BJ (cell line): Measurements from ENCODE around the gene MFAP1. TPM values are rescaled to one million over a fixed set of nuclear protein-coding genes. Genes with fewer than 3 reads are reported as not detected.

Experiments used
- CTCF ChIA-PET: fragments of 350-600 bp; formaldehyde crosslinking; extraction: SDS; loops from one replicate; lab custom pipeline; 2021; ENCODE audit warnings: antibody characterized with exemption, inconsistent platforms; lab: Yijun Ruan, JAX
- POLR2A ChIA-PET: fragments of 300-600 bp; sonication (Branson Sonifier 250); formaldehyde crosslinking; extraction: SDS; loops from one replicate; lab custom pipeline; 2021; ENCODE audit warnings: antibody characterized with exemption; lab: Charles Lee
- DNase-seq: peaks from one replicate; pipeline ENCODE4 v3.0.0-alpha.2; 2011; ENCODE audit warnings: low read depth
- H3K27me3 ChIP-seq: 2 replicates; pipeline ENCODE4 v1.6.0; 2011; ENCODE audit warnings: low read length; ENCODE audit not compliant: control insufficient read depth, insufficient read depth
- H3K36me3 ChIP-seq: 2 replicates; pipeline ENCODE4 v1.5.1; 2011; ENCODE audit warnings: low read length; ENCODE audit not compliant: control insufficient read depth, insufficient read depth
- H3K4me3 ChIP-seq: 2 replicates; pipeline ENCODE4 v1.5.1; 2011; ENCODE audit warnings: low read depth, mild to moderate bottlenecking, control low read depth, low read length
- CTCF ChIP-seq: IDR thresholded peaks from 2 replicates; pipeline ENCODE4 v1.5.1; 2011; ENCODE audit warnings: low read depth, mild to moderate bottlenecking, control low read depth, inconsistent platforms, low read length, moderate library complexity; ENCODE audit not compliant: insufficient read depth
- polyA plus RNA-seq: library from polyadenylated mRNA; depleted of rRNA; stranded (reverse); fragments of >200 nt; gene quantifications from 2 replicates; pipeline ENCODE4 v1.2.3, GENCODE V29; 2011

MFAP1 gene
- polyA plus RNA-seq, 1 experiment, result 13.1 TPM

GRCh38 chr15:43774062-43774461 lies 50.4 kb downstream of the MFAP1 start:
- H3K36me3 ChIP-seq, result peaks cover 8% of the 10 kb centered on the region
- ChIA-PET POLR2A (no interaction called here), CTCF (no interaction called here)
- no peak for TF ChIP-seq CTCF
- H3K4me3 ChIP-seq, result no peak overlapping the region
- no peak for DNase-seq
- H3K27me3 ChIP-seq, result no peaks in the 10 kb centered on the region

DNA sequence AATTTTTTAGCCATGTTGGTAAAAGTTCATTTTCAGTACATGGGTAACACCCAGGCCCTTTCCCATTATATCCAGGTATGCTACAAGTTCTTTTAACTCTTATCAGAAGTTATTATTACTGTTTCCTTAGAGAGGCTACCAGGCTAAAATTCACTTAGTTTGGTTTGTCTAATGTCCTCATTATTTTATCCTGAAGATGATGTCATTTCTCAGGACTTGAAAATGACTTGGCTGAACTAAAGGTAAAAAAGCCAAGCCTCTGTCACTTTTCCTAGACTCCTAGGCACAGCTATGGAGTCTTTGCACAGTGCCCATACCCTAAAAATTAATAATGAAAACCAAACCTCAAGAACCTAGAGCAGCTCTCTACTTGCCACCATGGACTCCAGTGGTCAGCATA lies 51.9 kb downstream of the MFAP1 start:
- ChIA-PET CTCF (no interaction called here), POLR2A (no interaction called here)
- peaks cover 10% of the 10 kb centered on the region for H3K36me3 ChIP-seq
- TF ChIP-seq CTCF, result no peak
- H3K27me3 ChIP-seq, result no peaks in the 10 kb centered on the region
- no peak overlapping the region for H3K4me3 ChIP-seq
- DNase-seq, result no peak

DNA sequence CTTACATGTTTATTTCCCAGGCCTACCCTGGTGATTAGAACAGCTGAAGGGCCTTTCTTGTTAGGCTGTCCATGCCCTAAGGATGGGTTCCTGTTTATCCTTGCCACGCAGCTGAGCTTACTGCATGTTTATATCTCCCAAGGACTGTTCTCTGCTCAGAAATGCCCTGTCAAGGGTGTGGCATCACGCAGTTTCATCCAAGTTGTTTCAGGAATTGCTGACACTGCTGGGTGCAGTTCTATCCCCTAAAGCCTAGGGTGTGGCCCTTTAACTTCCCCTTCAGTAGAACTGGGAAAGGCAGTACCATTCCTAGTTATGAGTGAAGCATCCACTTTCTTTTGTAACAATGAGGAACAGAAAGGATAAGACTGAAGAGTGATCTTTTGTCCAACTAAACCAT lies 52.7 kb downstream of the MFAP1 start:
- Histone ChIP-seq H3K36me3 (peaks cover 12% of the 10 kb centered on the region), H3K27me3 (no peaks in the 10 kb centered on the region), H3K4me3 (no peak overlapping the region)
- no peak for DNase-seq
- TF ChIP-seq CTCF, result no peak
- CTCF ChIA-PET, result interaction anchor here (0.6 to 1.6 kb wide), 3 partner anchors 15 to 253 kb away, joined by 3 to 5 read pairs (median 3); partner anchors contain the start of genes HYPK and SERINC4
- POLR2A ChIA-PET, result interaction anchor here (0.6 kb wide), 2 partner anchors 22 to 316 kb away, joined by 4 to 12 read pairs; no protein-coding TSS in a partner anchor

GRCh38 chr15:43769584-43770228 lies 54.8 kb downstream of the MFAP1 start:
- H3K27me3 ChIP-seq, result no peaks in the 10 kb centered on the region
- TF ChIP-seq CTCF, result peak; percentile 90
- H3K4me3 ChIP-seq, result no peak overlapping the region
- CTCF ChIA-PET, result interaction anchor here (0.6 to 1.9 kb wide), 7 partner anchors 10 to 395 kb away, joined by 3 to 10 read pairs (median 3); no protein-coding TSS in a partner anchor
- H3K36me3 ChIP-seq, result peaks cover 14% of the 10 kb centered on the region
- DNase-seq, result peak; percentile 24
- POLR2A ChIA-PET, result no interaction called here

DNA sequence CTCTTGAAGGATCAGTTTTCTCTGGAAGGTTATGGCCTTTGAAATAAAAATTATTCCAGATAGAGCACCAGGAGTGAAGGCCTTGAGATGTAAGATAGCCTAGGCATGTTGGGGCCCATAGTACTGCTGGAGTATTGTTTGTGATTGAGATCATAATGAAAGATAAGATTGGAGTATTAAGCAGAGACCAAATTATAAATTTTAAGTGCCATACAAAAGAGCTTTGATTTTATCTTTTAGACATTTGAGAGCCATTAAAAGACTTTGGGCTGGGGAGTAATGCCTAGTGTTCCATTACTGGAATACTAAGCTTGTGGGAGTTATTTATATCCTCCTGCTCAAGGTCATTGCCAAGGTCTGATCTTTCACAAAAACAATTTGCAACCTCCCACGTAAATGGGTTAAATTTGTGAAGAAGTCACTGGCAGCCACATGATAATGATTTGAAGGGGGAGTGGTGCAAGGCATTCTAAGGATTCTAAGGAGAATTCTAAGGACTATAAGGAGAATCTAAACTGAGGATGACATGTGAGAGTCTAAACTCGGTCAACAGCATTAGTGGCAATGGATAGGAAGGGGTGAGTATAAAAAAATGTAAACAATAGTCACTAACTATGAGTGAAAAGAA lies 60.6 kb downstream of the MFAP1 start:
- H3K36me3 ChIP-seq, result peaks cover 9% of the 10 kb centered on the region
- no peaks in the 10 kb centered on the region for H3K27me3 ChIP-seq
- CTCF ChIA-PET, result no interaction called here
- DNase-seq, result no peak
- TF ChIP-seq CTCF, result no peak
- POLR2A ChIA-PET, result no interaction called here
- H3K4me3 ChIP-seq, result no peak overlapping the region
